HepG2 (cell line): ENCODE results near the gene TOMM6. TPM values are rescaled to one million over a fixed set of nuclear protein-coding genes. Genes with fewer than 3 reads are reported as not detected.

Experiments used
- ATAC-seq: fragments of 200-7000 bp; cut with Tn5 transposase; 3 replicates; pipeline ENCODE4 v1.9.1; 2020; ENCODE audit warnings: mild to moderate bottlenecking, moderate library complexity
- BruUV-seq: library from RNA; stranded (reverse); fragments of 400-500 nt; replicated peaks from 2 replicates; lab custom pipeline; 2021; lab: Mats Ljungman, UMichigan
- CTCF ChIA-PET: fragments of 300-600 bp; formaldehyde crosslinking; extraction: SDS; loops from one replicate; lab custom pipeline; 2021; ENCODE audit warnings: low total read pairs, inconsistent platforms, low intra/inter-chr PET ratio; lab: Yijun Ruan, JAX
- POLR2A ChIA-PET: fragments of 350-600 bp; sonication (Branson Sonifier 250); formaldehyde crosslinking; loops from one replicate; lab custom pipeline; 2020; ENCODE audit warnings: antibody characterized with exemption, inconsistent platforms; lab: Yijun Ruan, JAX
- DNase-seq: peaks from one replicate; pipeline ENCODE4 v3.0.0-alpha.2; 2015; ENCODE audit warnings: low spot score
- FAIRE-seq: peaks from 3 replicates; lab custom pipeline; 2011; peaks lifted over from hg19 to GRCh38; lab: Jason Lieb, UNC
- H2AFZ ChIP-seq: one replicate; pipeline ENCODE4 v1.6.1; 2011; ENCODE audit warnings: low read length, inconsistent platforms
- H3K27ac ChIP-seq: fragments of 300-600 bp; 3 replicates; pipeline ENCODE4 v1.8.0; 2011; ENCODE audit warnings: mixed run types, mild to moderate bottlenecking, mixed read lengths, low read length, inconsistent platforms; ENCODE audit not compliant: insufficient read depth; ENCODE audit errors: extremely low read length
- H3K27me3 ChIP-seq, 2 experiments: fragments of 200-600 bp in 1 of 2; 2 replicates in 1 of 2; 3 replicates in 1 of 2; pipeline versions ENCODE4 v1.6.0 to v1.8.0; 2011; ENCODE audit warnings: low read length in 2 of 2, mild to moderate bottlenecking in 2 of 2, moderate library complexity in 2 of 2, inconsistent platforms in 1 of 2; ENCODE audit not compliant: insufficient read depth in 2 of 2, control insufficient read depth in 1 of 2
- H3K36me3 ChIP-seq, 2 experiments: fragments of 200-600 bp in 1 of 2; replicated peaks in 1 of 2; 2 replicates in 1 of 2; 3 replicates in 1 of 2; pipeline versions ENCODE4 v1.5.1 to v1.8.0; 2011; ENCODE audit warnings: low read length in 2 of 2, inconsistent platforms in 1 of 2; ENCODE audit not compliant: insufficient read depth in 2 of 2, control insufficient read depth in 1 of 2
- H3K4me1 ChIP-seq: 2 replicates; pipeline ENCODE4 v1.5.1; 2012; ENCODE audit warnings: low read length, inconsistent platforms; ENCODE audit not compliant: insufficient read depth
- H3K4me2 ChIP-seq: 2 replicates; pipeline ENCODE4 v1.6.0; 2011; ENCODE audit warnings: low read depth, low read length, inconsistent platforms
- H3K4me3 ChIP-seq, 3 experiments: fragments of 200-600 bp in 1 of 3; sonication (generic), shearing (Covaris generic) in 1 of 3; replicated peaks in 1 of 3; 2 replicates each; pipeline ENCODE4 v1.5.1; 2011 to 2016; ENCODE audit warnings: low read length in 3 of 3, inconsistent platforms in 2 of 3, low read depth in 2 of 3, mild to moderate bottlenecking in 2 of 3, control low read depth in 1 of 3, mixed read lengths in 1 of 3; ENCODE audit not compliant: insufficient read depth in 1 of 3
- H3K79me2 ChIP-seq: one replicate; pipeline ENCODE4 v1.6.1; 2011; ENCODE audit warnings: low read length, inconsistent platforms; ENCODE audit not compliant: insufficient read depth
- H3K9ac ChIP-seq: 2 replicates; pipeline ENCODE4 v1.6.0; 2011; ENCODE audit warnings: mild to moderate bottlenecking, low read depth, low read length, inconsistent platforms; ENCODE audit not compliant: insufficient read depth
- H3K9me3 ChIP-seq: 2 replicates; pipeline ENCODE4 v1.5.1; 2012; ENCODE audit warnings: mild to moderate bottlenecking, low read length
- H4K20me1 ChIP-seq: 2 replicates; pipeline ENCODE4 v1.6.0; 2011; ENCODE audit warnings: inconsistent platforms, mild to moderate bottlenecking, low read length, moderate library complexity; ENCODE audit not compliant: insufficient read depth
- HDAC2 ChIP-seq: sonication (generic); formaldehyde crosslinking; IDR thresholded peaks from 2 replicates; pipeline ENCODE4 v1.4.0; 2020; ENCODE audit warnings: missing genetic modification reagents
- IRX3 ChIP-seq: sonication (generic); formaldehyde crosslinking; IDR thresholded peaks from 2 replicates; pipeline ENCODE4 v1.8.1; 2023; ENCODE audit warnings: mild to moderate bottlenecking, low read depth, missing genetic modification reagents, borderline replicate concordance
- MATR3 ChIP-seq: sonication (generic); formaldehyde crosslinking; IDR thresholded peaks from 2 replicates; pipeline ENCODE4 v1.4.0; 2020; ENCODE audit warnings: missing genetic modification reagents
- MEIS1 ChIP-seq: sonication (generic); formaldehyde crosslinking; IDR thresholded peaks from 2 replicates; pipeline ENCODE4 v1.9.0; 2021; ENCODE audit warnings: mild to moderate bottlenecking, missing genetic modification reagents, moderate library complexity, borderline replicate concordance
- MLXIP ChIP-seq: sonication (generic); formaldehyde crosslinking; IDR thresholded peaks from 2 replicates; pipeline ENCODE4 v1.9.0; 2021; ENCODE audit warnings: missing genetic modification reagents, borderline replicate concordance
- PBX2 ChIP-seq: IDR thresholded peaks from 2 replicates; pipeline ENCODE4 v1.6.1; 2016; ENCODE audit warnings: control low read depth
- RNF219 ChIP-seq: sonication (generic); formaldehyde crosslinking; IDR thresholded peaks from 2 replicates; pipeline ENCODE4 v1.5.0; 2020; ENCODE audit warnings: mild to moderate bottlenecking, missing genetic modification reagents
- TIGD3 ChIP-seq: sonication (generic); formaldehyde crosslinking; IDR thresholded peaks from 2 replicates; pipeline ENCODE4 v1.5.1; 2020; ENCODE audit warnings: mild to moderate bottlenecking, missing genetic modification reagents, borderline replicate concordance
- ZBTB43 ChIP-seq: sonication (generic); formaldehyde crosslinking; conservative IDR thresholded peaks from 2 replicates; pipeline ENCODE4 v1.4.0; 2020; ENCODE audit warnings: missing genetic modification reagents
- ZFYVE20 ChIP-seq: sonication (generic); formaldehyde crosslinking; IDR thresholded peaks from 2 replicates; pipeline ENCODE4 v1.8.0; 2023; ENCODE audit warnings: low read depth, mild to moderate bottlenecking, moderate library complexity, missing genetic modification reagents, borderline replicate concordance
- ZMYM4 ChIP-seq: sonication (generic); formaldehyde crosslinking; IDR thresholded peaks from 2 replicates; pipeline ENCODE4 v1.8.1; 2023; ENCODE audit warnings: mild to moderate bottlenecking, missing genetic modification reagents
- ZNF275 ChIP-seq: sonication (generic); formaldehyde crosslinking; IDR thresholded peaks from 2 replicates; pipeline ENCODE4 v1.8.0; 2022; ENCODE audit warnings: missing genetic modification reagents, mild to moderate bottlenecking, inconsistent platforms, borderline replicate concordance
- ZNF282 ChIP-seq: fragments of 450-650 bp; IDR thresholded peaks from 2 replicates; pipeline ENCODE4 v1.6.1; 2018; ENCODE audit not compliant: partially characterized antibody
- ZNF644 ChIP-seq: IDR thresholded peaks from 2 replicates; pipeline ENCODE4 v1.6.1; 2016; ENCODE audit warnings: low read depth
- WGBS: methylation state at CpG from one replicate; pipeline ENCODE4 v1.1.6; 2017; ENCODE audit warnings: low lambda C conversion rate; 5-methylcytosine and 5-hydroxymethylcytosine counted together
- in situ Hi-C: cut with HindIII; loops from 2 replicates; pipeline ENCODE4 v1.10.0; 2017; ENCODE audit warnings: low pct_unique_long_range_greater_than_20kb; ENCODE audit not compliant: extremely low pct_ligation_motif_present
- intact Hi-C: fragments of 100-400 bp; cut with micrococcal nuclease; formaldehyde crosslinking; loops from one replicate; pipeline ENCODE4 v1.10.0; 2022; ENCODE audit not compliant: unreplicated experiment
- polyA plus RNA-seq, 8 experiments: library from polyadenylated mRNA; depleted of rRNA in 3 of 8; stranded (reverse) in 7 of 8; unstranded in 1 of 8; fragments of >200 nt; fragmentation: Illumina TruSeq in 4 of 8; extraction: Trizol in 4 of 8; gene quantifications; 2 replicates each; pipeline versions ENCODE4 v1.2.1 to v1.2.3, GENCODE V29; 2011 to 2016; ENCODE audit warnings: low read depth in 4 of 8, missing spikeins in 1 of 8, mixed read lengths in 1 of 8; ENCODE audit not compliant: insufficient read depth in 1 of 8
- total RNA-seq, 5 experiments: library from RNA; depleted of rRNA; stranded (reverse); fragments of >200 nt; fragmentation: Illumina TruSeq; extraction: Trizol; gene quantifications; 2 replicates each; pipeline ENCODE4 v1.2.3, GENCODE V29; 2016; ENCODE audit warnings: low read depth in 1 of 5

TOMM6 gene
- total and polyA plus RNA-seq, 2 of the 13 experiments (the other 11 are each of a cell fraction or from before 2014, with no cell fraction given), result 320 to 321 TPM

GRCh38 chr6:41739041-41739440, 48.5 kb upstream of the TOMM6 start:
- ATAC-seq, result peak; percentile 15
- Histone ChIP-seq H3K27me3 (no peaks in the 10 kb centered on the region), H4K20me1 (no peaks in the 10 kb centered on the region), H3K9ac (peak overlapping the region; percentile 43; the same call in 1 of the 2 replicates), H3K4me3 (no peak overlapping the region), H3K4me1 (peaks cover 81% of the 10 kb centered on the region), H2AFZ (no peak overlapping the region), H3K4me2 (peak overlapping the region; percentile 69), H3K36me3 (no peaks in the 10 kb centered on the region), H3K9me3 (no peaks in the 10 kb centered on the region), H3K79me2 (no peaks in the 10 kb centered on the region), H3K27ac (peak overlapping the region; percentile 69)
- ChIA-PET POLR2A (interaction anchor here (0.9 to 10.4 kb wide), 6 partner anchors 9 to 312 kb away, joined by 3 to 112 read pairs (median 4); partner anchors contain the start of genes PGC and TOMM6), CTCF (no interaction called here)
- intact Hi-C loops (no loop called here), in situ Hi-C loops (loop anchor here (5.0 kb wide), 1 partner anchor 38 kb away; the partner anchor contains the start of gene FRS3)
- no TSS peak for BruUV-seq
- peak; percentile 77 for DNase-seq
- FAIRE-seq, result peak; percentile 95
- WGBS, result 35% methylated on average over 4 of the region's 4 CpGs
- TF ChIP-seq ZNF282, result no peak
- TF ChIP-seq PBX2 (CRISPR knock-in tag), result no peak
- TF ChIP-seq ZNF644 (CRISPR knock-in tag), result no peak
- TF ChIP-seq HDAC2 (CRISPR knock-in tag), result peak; percentile 32; the same call in 1 of the 2 replicates
- no peak for TF ChIP-seq MLXIP (CRISPR knock-in tag)
- TF ChIP-seq ZMYM4 (CRISPR knock-in tag), result peak; percentile 48; the same call in 1 of the 2 replicates
- no peak for TF ChIP-seq ZBTB43 (CRISPR knock-in tag)
- TF ChIP-seq RNF219 (CRISPR knock-in tag), result no peak
- TF ChIP-seq IRX3, result no peak
- TF ChIP-seq ZFYVE20 (CRISPR knock-in tag), result no peak
- no peak for TF ChIP-seq MEIS1
- TF ChIP-seq ZNF275 (CRISPR knock-in tag), result no peak
- no peak for TF ChIP-seq TIGD3 (CRISPR knock-in tag)
- no peak for TF ChIP-seq MATR3 (CRISPR knock-in tag)
